ENCODE data around the gene SPATA31C1.
"Not testable (repeated sequence)": the region's sequence is repeated elsewhere in the genome, so short reads cannot be mapped to it uniquely, and the experiment has no call there.

Gene SPATA31C1

DNA sequence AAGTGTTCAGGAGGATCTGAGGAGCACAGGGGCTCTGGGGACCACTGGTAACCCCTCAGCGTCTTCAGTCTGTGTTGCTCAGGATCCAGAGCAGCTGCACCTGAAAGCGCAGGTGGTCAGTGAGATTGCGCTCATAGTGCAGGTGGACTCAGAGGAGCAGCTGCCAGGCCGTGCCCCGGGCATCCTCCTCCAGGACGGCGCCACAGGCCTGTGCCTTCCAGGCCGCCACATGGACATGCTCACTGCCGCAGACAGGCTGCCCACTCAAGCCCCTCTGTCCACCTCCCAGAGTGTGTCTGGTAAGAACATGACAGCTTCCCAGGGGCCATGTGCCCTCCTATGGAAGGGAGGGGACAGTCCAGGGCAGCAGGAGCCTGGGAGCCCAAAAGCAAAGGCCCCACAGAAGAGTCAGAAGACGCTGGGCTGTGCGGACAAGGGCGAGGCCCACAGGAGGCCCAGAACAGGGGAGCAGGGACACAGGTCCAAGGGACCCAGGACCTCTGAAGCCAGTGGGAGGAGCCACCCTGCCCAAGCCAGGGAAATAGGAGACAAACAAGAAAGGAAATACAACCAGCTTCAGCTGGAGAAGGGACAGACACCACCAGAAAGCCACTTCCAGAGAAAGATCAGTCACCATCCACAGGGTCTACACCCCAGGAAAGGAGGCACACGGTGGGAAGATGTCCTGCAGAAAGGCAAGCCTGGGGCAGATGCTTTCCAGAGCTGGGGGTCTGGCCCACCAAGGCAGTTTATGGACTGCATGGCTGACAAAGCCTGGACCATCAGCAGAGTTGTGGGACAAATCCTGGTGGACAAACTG is 29.9 kb upstream of the SPATA31C1 start:
- DNase-seq = no peak

DNA sequence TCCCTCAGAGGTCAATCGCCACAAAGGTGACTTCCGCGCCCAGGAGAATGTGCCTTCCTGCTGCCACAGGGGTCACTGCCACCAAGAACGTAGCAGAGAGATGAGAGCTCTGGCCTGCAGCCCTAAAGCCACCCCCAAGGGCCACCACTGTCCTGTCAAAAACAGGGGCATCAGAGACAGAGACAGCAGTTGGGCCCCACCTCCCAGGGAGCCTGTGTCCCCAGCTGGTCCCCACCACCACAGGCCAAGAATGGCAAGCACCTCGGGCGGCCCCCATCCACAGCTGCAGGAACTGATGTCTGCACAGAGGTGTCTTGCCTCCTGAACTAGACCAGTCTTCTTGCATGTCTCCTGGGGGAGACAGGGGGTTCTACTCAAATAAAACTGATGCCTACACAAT is 29.3 kb upstream of the SPATA31C1 start:
- DNase-seq = no peak

- DNase-seq = no peak
Observed at GRCh38 chr9:87889065-87889881, 28.5 kb upstream of the SPATA31C1 start.

- DNase-seq = no peak
Observed at GRCh38 chr9:87889882-87890252, 27.9 kb upstream of the SPATA31C1 start.

- no peak for DNase-seq
Observed at GRCh38 chr9:87890837-87891236, 26.9 kb upstream of the SPATA31C1 start.

DNA sequence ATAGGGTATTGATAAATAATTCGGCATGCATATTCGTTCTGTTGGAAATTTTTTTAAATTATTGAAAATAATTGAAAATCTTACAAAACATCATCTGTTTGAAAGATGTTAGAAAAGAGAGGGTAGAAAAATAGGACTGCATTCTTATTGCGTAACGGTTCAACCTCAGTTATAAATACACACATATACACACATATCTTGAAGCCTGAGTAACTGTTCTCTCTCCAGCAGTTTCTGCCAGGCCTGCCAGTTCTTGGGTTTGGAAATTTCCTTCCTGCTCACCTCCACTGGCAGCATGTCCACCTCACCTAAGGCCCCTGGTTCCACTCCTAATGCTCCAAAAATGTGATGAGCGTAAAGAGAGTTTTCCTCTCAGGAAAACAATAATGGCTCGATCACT is 26.0 kb upstream of the SPATA31C1 start:
- peak; percentile 13 for DNase-seq

DNA sequence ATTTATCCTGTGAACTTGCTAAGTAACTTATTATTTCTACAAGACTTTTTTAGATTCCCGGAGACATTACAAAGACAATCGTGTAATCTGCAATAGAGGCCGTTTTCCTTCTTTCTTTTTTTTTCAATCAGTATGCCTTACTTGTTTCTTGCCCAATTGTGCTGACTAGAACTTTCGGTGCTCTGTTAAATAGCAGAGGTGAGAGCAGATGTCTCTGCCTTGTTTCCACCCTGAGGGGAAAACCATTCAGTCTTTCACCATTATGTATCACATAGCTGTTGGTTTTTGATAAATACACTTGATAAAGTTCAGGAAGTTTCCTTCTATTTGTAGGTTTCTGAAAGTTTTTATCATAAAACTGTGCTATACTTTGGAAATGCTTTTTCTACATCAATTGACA is 24.8 kb upstream of the SPATA31C1 start:
- DNase-seq = no peak

DNA sequence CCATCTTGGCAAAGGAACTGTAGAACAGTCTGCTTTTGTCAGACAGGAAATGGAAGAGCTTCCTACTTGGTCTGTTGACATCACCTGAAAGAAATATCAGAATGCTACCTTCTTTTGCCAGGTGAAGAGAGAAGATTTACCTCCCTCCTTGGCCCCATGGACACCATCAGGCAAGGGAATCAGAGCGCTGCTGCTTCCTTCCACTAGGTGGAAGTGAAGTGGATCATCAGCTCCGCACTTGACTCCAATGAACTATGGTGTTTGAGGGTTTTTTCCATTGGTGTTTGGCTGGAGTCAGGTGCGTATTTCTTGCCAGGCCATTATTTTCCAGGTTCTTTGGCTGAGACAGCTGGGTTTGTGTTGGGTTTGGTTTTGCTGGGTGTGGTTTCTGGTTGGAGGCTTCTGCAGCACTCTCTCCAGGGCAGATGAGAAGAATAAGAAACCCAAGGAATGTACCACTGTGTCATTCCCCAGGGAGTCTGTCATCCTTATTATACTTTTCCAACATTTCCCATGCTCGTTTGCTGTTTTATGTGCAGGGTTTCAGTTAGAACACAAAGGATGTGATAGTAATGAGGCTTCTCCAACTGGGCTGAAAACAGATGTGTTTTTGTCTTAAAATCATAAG is 22.6 kb upstream of the SPATA31C1 start:
- no peak for DNase-seq

DNA sequence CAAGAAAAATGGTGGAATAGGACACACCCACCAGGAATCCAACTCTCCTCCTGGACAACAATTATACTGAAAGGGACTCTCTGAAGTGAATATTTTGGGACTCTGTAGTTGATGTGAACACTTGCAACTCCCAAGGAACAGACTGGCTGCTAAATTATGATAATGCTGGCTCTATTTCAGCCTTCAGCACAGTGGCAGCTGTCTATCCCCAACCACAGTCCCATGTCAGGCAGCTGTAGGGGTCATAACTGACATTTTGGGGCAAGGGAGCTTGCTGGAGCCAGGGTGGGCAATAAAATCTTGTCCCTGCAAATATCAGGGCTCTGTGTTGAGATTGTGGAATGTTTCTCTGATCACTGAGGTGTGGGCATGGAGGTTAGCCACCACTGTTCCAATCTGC is 20.9 kb upstream of the SPATA31C1 start:
- no peak for DNase-seq

DNA sequence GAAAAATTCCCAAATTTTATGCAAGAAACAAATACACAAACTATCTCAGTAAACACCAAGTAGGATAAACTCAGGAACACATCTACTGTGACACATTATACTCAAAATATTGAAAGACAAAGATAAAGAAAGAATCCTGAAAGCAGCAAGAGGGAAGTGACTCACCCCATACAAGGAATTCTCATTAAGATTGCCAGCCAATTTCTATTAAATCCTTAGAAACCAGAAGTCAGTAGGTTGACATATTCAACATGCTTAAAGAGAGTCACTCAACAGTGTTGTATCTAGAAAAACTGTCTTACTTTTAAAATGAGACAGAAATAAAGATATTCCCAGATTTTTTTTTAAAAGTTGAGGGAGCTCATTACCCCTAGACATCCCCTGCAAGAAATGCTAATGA is 19.6 kb upstream of the SPATA31C1 start:
- DNase-seq = peak; percentile 44

- not testable (repeated sequence) for DNase-seq
Observed at GRCh38 chr9:87902371-87902770, 15.4 kb upstream of the SPATA31C1 start.

DNA sequence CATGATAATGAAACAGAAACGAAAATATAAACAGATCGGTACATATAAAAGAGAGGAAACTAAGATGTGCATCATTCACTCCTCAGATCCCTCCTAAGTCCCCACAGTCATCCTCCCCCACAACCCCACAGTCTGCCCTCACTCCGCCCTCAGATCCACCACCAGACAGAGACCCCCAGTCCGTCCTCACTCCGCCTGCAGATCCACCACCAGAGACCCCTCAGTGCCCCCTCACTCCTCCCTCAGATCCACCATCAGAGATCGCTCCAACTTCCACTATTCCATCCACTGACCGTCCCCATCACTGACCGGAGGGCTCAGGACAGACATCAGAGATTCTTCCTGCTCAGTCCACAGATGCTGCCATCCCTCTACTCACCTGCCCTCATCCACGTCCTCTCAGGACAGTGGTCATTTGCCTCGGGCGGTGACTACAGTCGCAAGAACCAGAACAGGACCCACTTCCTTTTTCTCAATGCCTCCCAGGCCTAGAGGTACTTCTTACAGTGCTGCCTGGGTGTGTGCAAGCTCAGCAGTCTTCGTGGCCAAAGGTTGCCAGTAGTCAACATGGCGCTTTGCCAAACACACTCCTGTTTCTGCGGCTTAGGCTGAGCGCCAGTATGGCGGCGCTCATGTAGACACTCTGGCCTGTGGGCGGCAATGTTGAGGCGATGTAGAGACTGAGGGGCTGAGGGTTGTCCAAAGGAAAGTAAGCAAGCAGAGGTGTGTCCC is 8.3 kb upstream of the SPATA31C1 start:
- DNase-seq = no peak

DNA sequence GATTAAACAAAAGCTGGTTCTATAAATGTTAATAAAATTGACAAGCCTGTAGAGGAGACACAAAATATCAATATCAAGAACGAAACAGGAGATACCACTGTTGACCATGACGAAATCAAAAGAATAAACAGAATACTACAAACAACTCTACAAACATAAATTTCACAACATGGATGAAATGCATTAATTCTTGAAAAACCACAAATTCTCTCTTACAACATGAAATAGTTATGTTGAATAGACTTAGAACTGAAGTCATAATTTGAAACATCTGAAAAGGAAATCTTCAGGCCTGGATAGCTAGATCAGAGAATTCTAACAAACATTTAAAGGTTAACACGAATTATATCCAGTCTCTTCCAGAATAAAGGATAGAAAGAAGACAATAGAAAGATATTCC is 6.9 kb upstream of the SPATA31C1 start:
- DNase-seq = peak; percentile 11

- not testable (repeated sequence) for DNase-seq
Observed at GRCh38 chr9:87919013-87919412, 1.3 kb downstream of the SPATA31C1 start.

DNA sequence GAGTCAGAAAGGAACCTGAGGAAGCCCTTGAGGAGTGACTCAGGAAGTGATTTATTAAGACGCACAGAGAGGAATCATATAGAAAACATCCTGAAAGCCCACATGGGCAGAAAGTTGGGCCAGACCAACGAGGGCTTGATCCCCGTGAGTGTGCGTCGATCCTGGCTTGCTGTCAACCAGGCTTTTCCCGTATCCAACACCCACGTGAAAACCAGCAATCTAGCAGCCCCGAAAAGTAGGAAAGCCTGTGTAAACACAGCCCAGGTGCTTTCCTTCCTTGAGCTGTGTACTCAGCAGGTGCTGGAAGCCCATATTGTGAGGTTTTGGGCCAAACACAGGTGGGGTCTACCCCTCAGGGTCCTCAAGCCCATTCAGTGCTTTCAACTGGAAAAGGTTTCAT is 3.8 kb downstream of the SPATA31C1 start:
- not testable (repeated sequence) for DNase-seq

- DNase-seq = not testable (repeated sequence)
Observed at GRCh38 chr9:87923012-87923411, 5.2 kb downstream of the SPATA31C1 start.

DNA sequence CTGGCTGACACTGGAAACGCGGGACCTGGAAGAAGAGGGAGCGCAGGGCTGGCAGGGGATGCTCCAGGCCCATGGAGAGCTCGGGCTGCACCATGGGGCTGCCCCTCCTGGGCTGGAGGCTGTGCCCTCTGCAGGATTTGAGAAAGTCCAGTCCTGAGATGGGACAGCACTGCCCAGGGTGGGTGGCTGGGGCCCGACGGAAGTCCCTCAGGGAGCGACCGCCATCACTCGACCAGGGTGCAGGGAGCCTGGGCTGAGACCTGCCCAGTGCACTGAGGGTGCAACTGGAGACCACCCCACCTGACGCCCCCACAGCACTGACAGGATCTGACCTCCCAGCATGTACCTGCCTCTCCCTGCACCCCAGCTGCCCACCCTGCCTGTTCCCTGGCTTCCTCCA is 7.1 kb downstream of the SPATA31C1 start:
- not testable (repeated sequence) for DNase-seq

- DNase-seq = not testable (repeated sequence)
Observed at GRCh38 chr9:87929152-87929551, 11.4 kb downstream of the SPATA31C1 start.

DNA sequence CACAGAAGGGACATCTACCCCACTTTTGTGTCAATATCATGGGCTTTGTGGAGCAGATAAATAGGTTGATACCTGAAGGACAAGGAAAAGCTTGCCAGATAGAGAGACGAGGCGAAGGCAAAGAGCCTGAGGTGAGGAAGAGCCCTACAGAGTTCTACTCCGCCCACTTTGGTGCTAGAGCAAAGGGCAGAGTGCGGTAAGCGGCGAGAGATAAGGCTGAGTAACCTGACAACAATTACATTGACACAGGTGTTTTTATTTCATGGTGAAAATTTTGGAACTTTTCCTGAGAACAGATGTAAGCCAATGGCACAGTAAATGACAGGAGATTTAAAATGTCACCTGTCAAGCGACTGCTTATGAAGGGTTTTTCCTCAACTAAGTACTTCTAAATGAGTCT is 16.7 kb downstream of the SPATA31C1 start:
- DNase-seq = not testable (repeated sequence)

GRCh38 chr9:87937352-87937751 is 19.6 kb downstream of the SPATA31C1 start:
- not testable (repeated sequence) for DNase-seq

- DNase-seq = not testable (repeated sequence)
Observed at GRCh38 chr9:87937918-87938317, 20.2 kb downstream of the SPATA31C1 start.

- DNase-seq = not testable (repeated sequence)
Observed at GRCh38 chr9:87938336-87938735, 20.6 kb downstream of the SPATA31C1 start.

DNA sequence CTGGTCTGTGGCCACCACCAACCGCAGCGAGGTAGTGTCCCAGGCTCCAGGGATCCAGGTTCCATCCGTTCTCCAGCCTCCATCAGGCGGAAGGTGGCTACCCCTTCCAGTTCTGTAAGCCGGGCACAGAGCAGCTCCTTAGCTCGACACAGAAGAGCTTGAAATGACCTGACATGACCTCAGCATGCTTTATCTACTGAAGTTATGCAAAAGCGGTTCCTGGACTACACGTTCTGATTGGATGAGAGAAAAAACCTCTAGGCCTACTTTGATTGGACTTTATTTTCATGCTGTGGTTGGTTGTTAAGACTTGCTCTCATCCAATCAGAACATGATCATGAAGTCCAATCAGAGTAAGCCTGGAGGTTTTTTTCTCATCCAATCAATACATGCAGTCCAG is 21.3 kb downstream of the SPATA31C1 start:
- not testable (repeated sequence) for DNase-seq

Measured in HCEC 1CT (cell line).